GM03348 (cell line): ENCODE data around the gene BTBD1.
"Not testable (repeated sequence)": the region's sequence is repeated elsewhere in the genome, so short reads cannot be mapped to it uniquely, and the experiment has no call there.

Source experiments
- DNase-seq: peaks from one replicate; pipeline ENCODE4 v3.0.0; 2012; ENCODE audit warnings: low spot score

Gene BTBD1

GRCh38 chr15:83057002-83057401 lies 10.1 kb downstream of the BTBD1 start:
- no peak for DNase-seq

GRCh38 chr15:83053151-83053550 lies 13.9 kb downstream of the BTBD1 start:
- peak; percentile 75 for DNase-seq

GRCh38 chr15:83046558-83047127 lies 20.4 kb downstream of the BTBD1 start:
- peak; percentile 69 for DNase-seq

- DNase-seq: no peak
Measured at GRCh38 chr15:83044156-83044555, 22.9 kb downstream of the BTBD1 start.

DNA sequence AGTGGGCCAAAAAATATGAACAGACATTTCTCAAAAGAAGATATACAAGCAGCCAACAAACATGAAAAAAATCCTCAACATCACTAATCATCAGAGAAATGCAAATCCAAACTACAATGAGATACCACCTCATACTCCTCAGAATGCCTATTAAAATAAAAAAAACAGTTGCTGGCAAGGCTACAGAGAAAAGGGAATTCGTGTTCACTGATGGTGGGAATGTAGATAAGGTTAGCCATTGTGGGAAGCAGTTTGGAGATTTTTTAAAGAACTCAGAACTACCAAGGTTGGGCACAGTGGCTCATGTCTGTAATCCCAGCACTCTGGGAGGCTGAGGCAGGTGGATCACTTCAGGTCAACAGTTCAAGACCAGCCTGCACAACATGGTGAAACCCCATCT lies 27.8 kb downstream of the BTBD1 start:
- no peak for DNase-seq

- no peak for DNase-seq
Measured at GRCh38 chr15:83036253-83036652, 30.8 kb downstream of the BTBD1 start.

DNA sequence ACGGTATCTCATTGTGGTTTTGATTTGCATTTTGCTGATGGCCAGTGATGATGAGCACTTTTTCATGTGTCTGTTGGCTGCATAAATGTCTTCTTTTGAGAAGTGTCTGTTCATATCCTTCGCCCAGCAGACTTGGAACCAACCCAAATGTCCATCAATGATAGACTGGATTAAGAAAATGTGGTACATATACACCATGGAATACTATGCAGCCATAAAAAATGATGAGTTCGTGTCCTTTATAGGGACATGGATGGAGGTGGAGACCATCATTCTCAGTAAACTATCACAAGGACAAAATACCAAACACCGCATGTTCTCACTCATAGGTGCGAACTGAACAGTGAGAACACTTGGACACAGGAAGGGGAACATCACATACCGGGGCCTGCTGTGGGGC lies 35.8 kb downstream of the BTBD1 start:
- DNase-seq: not testable (repeated sequence)

DNA sequence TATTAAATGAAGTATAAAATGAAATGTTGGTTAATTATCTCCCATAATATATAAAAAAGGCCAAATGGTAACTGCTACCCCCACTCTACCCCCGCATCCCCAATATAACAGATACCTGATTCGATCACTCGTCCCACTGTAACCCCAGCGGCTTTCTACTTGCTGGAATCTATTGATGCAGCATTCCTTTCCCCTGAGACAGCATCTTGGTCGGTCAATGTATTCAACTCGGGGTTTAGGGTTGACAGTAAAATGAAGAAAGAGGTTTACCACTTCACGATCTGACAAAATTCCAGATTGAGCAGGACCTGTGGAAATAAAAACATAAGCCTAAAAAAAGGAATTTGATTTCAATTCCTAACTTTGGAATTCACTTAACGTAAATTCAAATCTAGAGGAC lies 37.0 kb downstream of the BTBD1 start:
- no peak for DNase-seq

- no peak for DNase-seq
Measured at GRCh38 chr15:83018436-83018835, 48.6 kb downstream of the BTBD1 start.

DNA sequence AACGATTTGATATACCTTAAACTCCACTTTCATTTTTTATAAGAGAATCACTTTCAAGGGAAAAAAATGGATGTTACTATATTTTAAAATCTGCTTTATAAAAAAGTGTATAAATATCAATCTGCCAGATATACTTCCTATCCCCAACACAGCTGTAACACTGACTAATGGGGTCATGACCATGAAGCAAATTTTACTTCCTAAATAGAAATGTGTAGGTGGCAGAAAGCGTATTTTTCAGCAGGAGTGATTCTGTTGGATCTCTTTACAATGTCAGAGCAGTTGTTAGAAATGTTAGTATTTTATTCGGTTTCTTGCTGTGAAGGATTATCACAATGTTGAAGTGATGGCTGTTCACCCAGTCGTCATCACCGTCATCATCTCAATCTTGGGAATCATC lies 50.1 kb downstream of the BTBD1 start:
- DNase-seq: no peak

- no peak for DNase-seq
Measured at GRCh38 chr15:83015361-83015760, 51.7 kb downstream of the BTBD1 start.

- no peak for DNase-seq
Measured at GRCh38 chr15:83014205-83014653, 52.8 kb downstream of the BTBD1 start.

- no peak for DNase-seq
Measured at GRCh38 chr15:83012636-83013035, 54.4 kb downstream of the BTBD1 start.

DNA sequence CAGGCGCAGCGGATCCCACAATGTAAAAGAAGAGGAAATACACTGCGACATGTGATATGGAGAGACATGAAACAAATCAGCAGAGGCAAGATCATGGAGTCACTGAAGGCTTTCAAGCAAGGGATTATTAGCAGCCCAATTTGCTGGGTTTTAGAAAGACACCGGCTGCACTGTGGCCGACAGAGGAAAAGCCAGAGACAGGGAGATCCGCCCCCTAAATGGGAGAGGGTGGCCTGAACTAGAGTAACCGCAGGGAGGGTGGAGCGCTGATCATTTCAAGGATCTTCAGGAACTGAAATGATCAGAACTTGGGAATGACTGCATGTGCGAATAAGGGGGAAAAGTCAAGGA lies 55.0 kb downstream of the BTBD1 start:
- DNase-seq: peak; percentile 69

GRCh38 chr15:83011271-83012075 lies 55.6 kb downstream of the BTBD1 start, which contains the start of gene C15orf40:
Gene C15orf40 (minus strand): TSS chr15:83011639. CDS start chr15:83011607, 32 bp downstream.
- peak; percentile 98 for DNase-seq

DNA sequence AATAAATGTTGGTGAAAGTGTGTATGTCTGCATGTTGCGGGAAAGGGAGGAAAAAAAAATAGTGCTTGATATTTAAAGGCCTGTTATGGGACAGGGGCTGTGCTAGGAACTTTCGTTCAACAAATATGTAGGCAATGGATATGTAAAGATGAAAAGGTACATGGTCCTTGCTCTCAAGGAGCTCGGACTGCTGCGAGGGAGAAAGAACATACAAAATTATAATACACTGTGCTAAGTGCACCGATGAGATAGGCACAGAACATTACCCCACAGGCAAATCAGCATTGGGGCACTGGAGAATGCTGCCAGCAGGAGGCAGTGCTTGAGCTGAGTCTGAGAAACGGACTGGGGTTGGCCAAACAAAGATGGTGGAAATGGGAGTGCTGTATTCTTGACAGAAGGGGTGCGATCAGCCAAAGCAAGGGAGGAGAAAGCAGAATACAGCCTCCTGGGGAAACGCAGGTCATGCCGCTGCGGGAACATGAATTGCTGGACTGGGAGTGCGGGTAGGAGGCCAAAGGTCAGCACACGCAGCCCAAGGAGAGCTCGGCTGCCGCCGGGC lies 56.3 kb downstream of the BTBD1 start:
- peak; percentile 88 for DNase-seq

GRCh38 chr15:83000672-83001031 lies 66.4 kb downstream of the BTBD1 start:
- DNase-seq: not testable (repeated sequence)

- peak; percentile 68 for DNase-seq
Measured at GRCh38 chr15:82999905-83000671, 67.0 kb downstream of the BTBD1 start.

GRCh38 chr15:82999426-82999825 lies 67.6 kb downstream of the BTBD1 start:
- DNase-seq: no peak

- DNase-seq: no peak
Measured at GRCh38 chr15:82995938-82996337, 71.1 kb downstream of the BTBD1 start.

DNA sequence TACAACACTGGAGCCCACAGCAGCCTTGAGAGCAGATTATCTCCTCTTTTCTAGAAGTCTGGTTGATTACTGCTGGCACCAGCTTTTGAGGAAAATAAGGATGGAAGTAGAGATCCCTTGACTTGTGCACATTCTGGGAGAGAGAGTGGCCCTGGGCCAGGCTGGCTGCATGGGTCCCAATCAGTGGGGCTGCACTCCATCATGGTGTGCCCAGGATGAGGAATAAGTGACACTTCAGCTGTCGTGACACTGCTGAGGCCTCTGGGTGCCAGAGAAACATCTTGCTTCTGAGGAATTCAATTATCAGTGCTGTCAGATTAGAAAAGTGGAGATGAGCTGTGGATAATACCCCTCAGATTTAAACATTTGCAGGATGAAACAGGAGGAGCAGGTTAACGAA lies 72.0 kb downstream of the BTBD1 start:
- no peak for DNase-seq

- no peak for DNase-seq
Measured at GRCh38 chr15:82993144-82993543, 73.9 kb downstream of the BTBD1 start.
